Fibroblast of lung (primary cell): ENCODE results near the gene PDE10A. TPM values are rescaled to one million over a fixed set of nuclear protein-coding genes. Genes with fewer than 3 reads are reported as not detected.

ENCODE experiments used
- DNase-seq, 2 donors: peaks; one replicate each; pipeline versions ENCODE4 v3.0.0 to v3.0.0-alpha.2; 2010; ENCODE audit warnings: low read depth in 2 of 2
- H2AFZ ChIP-seq: 2 replicates; pipeline ENCODE4 v1.5.1; 2012; ENCODE audit warnings: low read length, control low read depth, inconsistent platforms
- H3K27ac ChIP-seq: 2 replicates; pipeline ENCODE4 v1.5.1; 2011; ENCODE audit warnings: low read length, control low read depth; ENCODE audit not compliant: insufficient read depth
- H3K27me3 ChIP-seq: 2 replicates; pipeline ENCODE4 v1.5.1; 2011; ENCODE audit warnings: mild to moderate bottlenecking, low read length; ENCODE audit not compliant: control insufficient read depth, insufficient read depth
- H3K36me3 ChIP-seq: 2 replicates; pipeline ENCODE4 v1.5.1; 2011; ENCODE audit warnings: low read length; ENCODE audit not compliant: control insufficient read depth, insufficient read depth
- H3K4me1 ChIP-seq: 2 replicates; pipeline ENCODE4 v1.5.1; 2011; ENCODE audit warnings: low read length; ENCODE audit not compliant: control insufficient read depth, insufficient read depth; ENCODE audit errors: extremely low read depth
- H3K4me2 ChIP-seq: 2 replicates; pipeline ENCODE4 v1.5.1; 2011; ENCODE audit warnings: low read length, control low read depth; ENCODE audit not compliant: insufficient read depth; ENCODE audit errors: extremely low read depth
- H3K4me3 ChIP-seq, 4 experiments: fragments of 200-600 bp in 1 of 4; sonication (generic) in 1 of 4; replicated peaks in 1 of 4; 2 replicates each; pipeline ENCODE4 v1.5.1; 2011 to 2016; ENCODE audit warnings: low read length in 4 of 4, low read depth in 3 of 4, mild to moderate bottlenecking in 3 of 4, control low read depth in 2 of 4, inconsistent platforms in 1 of 4, mixed read lengths in 1 of 4; ENCODE audit not compliant: insufficient read depth in 1 of 4; ENCODE audit errors: control extremely low read depth in 1 of 4
- H3K79me2 ChIP-seq: 2 replicates; pipeline ENCODE4 v1.5.1; 2012; ENCODE audit warnings: mild to moderate bottlenecking, low read length, inconsistent platforms; ENCODE audit not compliant: control insufficient read depth, insufficient read depth
- H3K9ac ChIP-seq: 2 replicates; pipeline ENCODE4 v1.5.1; 2011; ENCODE audit warnings: mild to moderate bottlenecking, low read length, control low read depth; ENCODE audit not compliant: insufficient read depth
- H3K9me3 ChIP-seq: 2 replicates; pipeline ENCODE4 v1.5.1; 2012; ENCODE audit warnings: low read depth, low read length; ENCODE audit not compliant: control insufficient read depth, insufficient read depth
- H4K20me1 ChIP-seq: 2 replicates; pipeline ENCODE4 v1.5.1; 2011; ENCODE audit warnings: low read length; ENCODE audit not compliant: control insufficient read depth, insufficient read depth; ENCODE audit errors: extremely low read depth
- CTCF ChIP-seq, 2 donors: IDR thresholded peaks in 1 of 2; conservative IDR thresholded peaks in 1 of 2; 1 replicate in 1 of 2; 2 replicates in 1 of 2; pipeline ENCODE4 v1.5.1; 2011 to 2012; ENCODE audit warnings: low read length in 2 of 2, control low read depth in 1 of 2, inconsistent platforms in 1 of 2, low read depth in 1 of 2, mild to moderate bottlenecking in 1 of 2
- EZH2 ChIP-seq: IDR thresholded peaks from 2 replicates; pipeline ENCODE4 v1.5.1; 2012; ENCODE audit warnings: low read length, control low read depth, mild to moderate bottlenecking; ENCODE audit errors: missing control alignments
- polyA plus RNA-seq, 2 donors: library from polyadenylated mRNA; depleted of rRNA in 1 of 2; stranded (reverse) in 1 of 2; unstranded in 1 of 2; fragments of >200 nt; gene quantifications; 2 replicates each; pipeline ENCODE4 v1.2.1, GENCODE V29; 2011 to 2012; ENCODE audit warnings: missing spikeins in 1 of 2
- total RNA-seq: library from RNA; depleted of rRNA; stranded (reverse); fragments of >200 nt; gene quantifications from 2 replicates; pipeline ENCODE4 v1.2.1, GENCODE V29; 2014

The PDE10A gene
- total and polyA plus RNA-seq, 2 donors (not counting 1 experiment from before 2014, with no cell fraction given): under 0.01 to 0.19 TPM

GRCh38 chr6:165677091-165677490, 14.1 kb upstream of the PDE10A start:
- H3K79me2 ChIP-seq: no peaks in the 10 kb centered on the region
- H2AFZ ChIP-seq: no peak overlapping the region
- H3K36me3 ChIP-seq: no peaks in the 10 kb centered on the region
- no peak overlapping the region for H3K9ac ChIP-seq
- no peaks in the 10 kb centered on the region for H4K20me1 ChIP-seq
- no peak overlapping the region for H3K4me3 ChIP-seq
- TF ChIP-seq CTCF (conservative IDR thresholded peaks at IDR 0.05 in 1 of 2, IDR thresholded peaks at IDR 0.05 in 1 of 2; ENCODE audit: low read depth in 1 of 2, low read length in 2 of 2) (no peak), EZH2 (no peak)
- DNase-seq: no peak
- no peaks in the 10 kb centered on the region for H3K9me3 ChIP-seq
- no peaks in the 10 kb centered on the region for H3K4me1 ChIP-seq
- H3K27ac ChIP-seq: no peak overlapping the region
- H3K27me3 ChIP-seq: no peaks in the 10 kb centered on the region
- no peak overlapping the region for H3K4me2 ChIP-seq

DNA sequence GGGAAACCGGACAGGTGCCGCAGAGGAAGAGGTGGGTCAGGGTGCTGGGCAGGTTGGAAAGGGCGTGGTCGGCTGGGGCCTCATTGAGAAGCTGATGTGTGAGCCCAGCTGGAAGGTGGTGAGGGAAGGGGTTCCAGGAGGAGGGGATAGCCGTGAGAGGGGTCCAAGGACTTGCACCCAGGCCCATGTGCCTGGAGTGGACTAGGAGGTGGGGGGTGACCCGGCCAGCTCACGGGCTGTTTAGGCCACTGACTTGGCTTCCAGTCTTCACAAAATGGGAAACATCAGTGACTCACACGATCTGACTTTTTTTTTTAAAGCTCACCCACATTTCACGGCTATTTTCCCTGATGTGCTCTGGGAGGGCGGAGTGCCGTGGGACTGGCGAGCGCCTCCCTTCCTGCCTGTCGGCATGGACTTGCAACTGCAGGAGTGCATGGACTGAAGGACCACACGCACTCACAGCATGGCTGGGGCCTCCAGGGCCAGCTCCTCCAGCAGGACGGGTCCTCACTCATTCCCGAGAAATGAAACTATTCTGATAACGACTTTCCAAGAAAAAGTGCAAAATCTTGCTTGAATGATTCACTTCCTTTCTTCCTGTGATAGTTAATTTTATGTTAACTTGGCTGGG, 13.5 kb upstream of the PDE10A start:
- no peak overlapping the region for H3K4me2 ChIP-seq
- H3K79me2 ChIP-seq: no peaks in the 10 kb centered on the region
- H2AFZ ChIP-seq: no peak overlapping the region
- TF ChIP-seq EZH2 (no peak), CTCF (conservative IDR thresholded peaks at IDR 0.05 in 1 of 2, IDR thresholded peaks at IDR 0.05 in 1 of 2; ENCODE audit: low read depth in 1 of 2, low read length in 2 of 2) (no peak)
- no peak overlapping the region for H3K4me3 ChIP-seq
- no peaks in the 10 kb centered on the region for H3K4me1 ChIP-seq
- no peaks in the 10 kb centered on the region for H3K27me3 ChIP-seq
- H4K20me1 ChIP-seq: no peaks in the 10 kb centered on the region
- H3K27ac ChIP-seq: no peak overlapping the region
- no peak overlapping the region for H3K9ac ChIP-seq
- H3K36me3 ChIP-seq: no peaks in the 10 kb centered on the region
- no peaks in the 10 kb centered on the region for H3K9me3 ChIP-seq
- DNase-seq: peak; percentile 26 to 77

- TF ChIP-seq CTCF (conservative IDR thresholded peaks at IDR 0.05 in 1 of 2, IDR thresholded peaks at IDR 0.05 in 1 of 2; ENCODE audit: low read depth in 1 of 2, low read length in 2 of 2): no peak
- TF ChIP-seq EZH2: no peak
- no peaks in the 10 kb centered on the region for H3K4me1 ChIP-seq
- no peak overlapping the region for H3K27ac ChIP-seq
- no peak overlapping the region for H2AFZ ChIP-seq
- DNase-seq: no peak
- no peak overlapping the region for H3K9ac ChIP-seq
- H3K27me3 ChIP-seq: no peaks in the 10 kb centered on the region
- H3K36me3 ChIP-seq: no peaks in the 10 kb centered on the region
- no peaks in the 10 kb centered on the region for H3K9me3 ChIP-seq
- H3K4me3 ChIP-seq: no peak overlapping the region
- no peaks in the 10 kb centered on the region for H4K20me1 ChIP-seq
- H3K79me2 ChIP-seq: no peaks in the 10 kb centered on the region
- H3K4me2 ChIP-seq: no peak overlapping the region
Measured at GRCh38 chr6:165675120-165675519, 12.1 kb upstream of the PDE10A start.
